K562 (cell line): ENCODE data around the gene TMEM38B. TPM values are rescaled to one million over a fixed set of nuclear protein-coding genes. Genes with fewer than 3 reads are reported as not detected.

Experiments used
- ATAC-seq: fragments of 200-7000 bp; cut with Tn5 transposase; 3 replicates; pipeline ENCODE4 v1.9.1; 2020; ENCODE audit warnings: moderate library complexity
- BruUV-seq: library from RNA; stranded (reverse); fragments of 400-500 nt; replicated peaks from 2 replicates; lab custom pipeline; 2021; lab: Mats Ljungman, UMichigan
- CTCF ChIA-PET: fragments of 300-600 bp; formaldehyde crosslinking; extraction: SDS; loops from one replicate; lab custom pipeline; 2021; ENCODE audit warnings: low intra/inter-chr PET ratio; lab: Yijun Ruan, JAX
- POLR2A ChIA-PET: fragments of 300-600, 350-650 bp; sonication (Branson Sonifier 250); formaldehyde crosslinking; extraction: SDS; loops from one replicate; lab custom pipeline; 2021; ENCODE audit warnings: antibody characterized with exemption, inconsistent platforms; lab: Yijun Ruan, JAX
- DNase-seq, 4 experiments: peaks; one replicate each; pipeline versions ENCODE4 v3.0.0 to v3.0.0-alpha.2; 2011 to 2018; ENCODE audit warnings: low spot score in 3 of 4, mixed read lengths in 3 of 4; ENCODE audit errors: extremely low read depth in 1 of 4
- FAIRE-seq: peaks from 2 replicates; lab custom pipeline; 2011; peaks lifted over from hg19 to GRCh38; lab: Jason Lieb, UNC
- H2AFZ ChIP-seq: 2 replicates; pipeline ENCODE4 v1.6.0; 2011; ENCODE audit warnings: low read depth, low read length, control low read depth, inconsistent platforms
- H3K27ac ChIP-seq: fragments of 200-600 bp; 3 replicates; pipeline ENCODE4 v1.8.0; 2011; ENCODE audit warnings: low read depth, mild to moderate bottlenecking, control low read depth, inconsistent platforms, low read length, moderate library complexity, mixed read lengths; ENCODE audit errors: extremely low read depth
- H3K27me3 ChIP-seq, 2 experiments: fragments of 300-600 bp in 1 of 2; 2 replicates in 1 of 2; 3 replicates in 1 of 2; pipeline versions ENCODE4 v1.6.0 to v1.8.0; 2011; ENCODE audit warnings: inconsistent platforms in 2 of 2, low read length in 2 of 2, mild to moderate bottlenecking in 1 of 2, mixed read lengths in 1 of 2, moderate library complexity in 1 of 2; ENCODE audit not compliant: control insufficient read depth in 2 of 2, insufficient read depth in 2 of 2
- H3K36me3 ChIP-seq: fragments of 300-600 bp; 3 replicates; pipeline ENCODE4 v1.8.0; 2011; ENCODE audit warnings: mild to moderate bottlenecking, low read length, inconsistent platforms; ENCODE audit not compliant: control insufficient read depth, insufficient read depth
- H3K4me1 ChIP-seq, 2 experiments: fragments of 200-600 bp in 1 of 2; replicated peaks in 1 of 2; 2 replicates in 1 of 2; 3 replicates in 1 of 2; pipeline versions ENCODE4 v1.5.1 to v1.8.0; 2011; ENCODE audit warnings: inconsistent platforms in 2 of 2, low read length in 2 of 2, mild to moderate bottlenecking in 1 of 2, mixed read lengths in 1 of 2, moderate library complexity in 1 of 2; ENCODE audit not compliant: control insufficient read depth in 2 of 2, insufficient read depth in 2 of 2
- H3K4me2 ChIP-seq: 2 replicates; pipeline ENCODE4 v1.6.1; 2011; ENCODE audit warnings: low read length, control low read depth, inconsistent platforms, mixed read lengths; ENCODE audit not compliant: insufficient read depth
- H3K4me3 ChIP-seq: fragments of 200-600 bp; sonication (generic), shearing (Covaris generic); 2 replicates; pipeline ENCODE4 v1.5.1; 2016; ENCODE audit warnings: control low read depth, inconsistent platforms
- H3K79me2 ChIP-seq: fragments of 200-600 bp; 3 replicates; pipeline ENCODE4 v1.8.0; 2011; ENCODE audit warnings: low read length, inconsistent platforms; ENCODE audit not compliant: control insufficient read depth, insufficient read depth
- H3K9ac ChIP-seq, 2 experiments: 2 replicates each; pipeline versions ENCODE4 v1.6.0 to v1.6.1; 2011; ENCODE audit warnings: low read depth in 2 of 2, low read length in 2 of 2, control low read depth in 1 of 2, inconsistent platforms in 1 of 2, mild to moderate bottlenecking in 1 of 2, mixed read lengths in 1 of 2; ENCODE audit not compliant: insufficient read depth in 1 of 2
- H3K9me1 ChIP-seq: one replicate; pipeline ENCODE4 v1.6.0; 2011; ENCODE audit warnings: inconsistent platforms, mild to moderate bottlenecking, low read length, moderate library complexity; ENCODE audit not compliant: control insufficient read depth, insufficient read depth
- H3K9me3 ChIP-seq: replicated peaks from 2 replicates; pipeline ENCODE4 v1.5.1; 2011; ENCODE audit warnings: low read depth, low read length, inconsistent platforms; ENCODE audit not compliant: control insufficient read depth, insufficient read depth
- H4K20me1 ChIP-seq: replicated peaks from 2 replicates; pipeline ENCODE4 v1.6.1; 2011; ENCODE audit warnings: low read length, inconsistent platforms, mixed read lengths; ENCODE audit not compliant: control insufficient read depth, insufficient read depth
- E2F6 ChIP-seq, 2 experiments: IDR thresholded peaks; 2 replicates each; pipeline ENCODE4 v1.6.1; 2011; ENCODE audit warnings: borderline replicate concordance in 1 of 2, control low read depth in 1 of 2, low read depth in 1 of 2, low read length in 1 of 2, mild to moderate bottlenecking in 1 of 2, mixed read lengths in 1 of 2, moderate library complexity in 1 of 2; ENCODE audit not compliant: insufficient read depth in 1 of 2, insufficient read length in 1 of 2, poor library complexity in 1 of 2, severe bottlenecking in 1 of 2; ENCODE audit errors: extremely low read depth in 1 of 2
- HCFC1 ChIP-seq: IDR thresholded peaks from 2 replicates; pipeline ENCODE4 v1.6.1; 2012; ENCODE audit warnings: low read depth, low read length, improper control_type of control experiment
- KAT8 ChIP-seq: fragments of 450-650 bp; IDR thresholded peaks from 2 replicates; pipeline ENCODE4 v1.6.1; 2016; ENCODE audit warnings: low read depth, mild to moderate bottlenecking
- KDM2B ChIP-seq: fragments of 250-450 bp; sonication (Bioruptor Pico); IDR thresholded peaks from 2 replicates; pipeline ENCODE4 v1.8.0; 2021; ENCODE audit warnings: mild to moderate bottlenecking, moderate library complexity
- LARP7 ChIP-seq: fragments of 450-650 bp; IDR thresholded peaks from 2 replicates; pipeline ENCODE4 v1.6.1; 2016
- NKRF ChIP-seq: fragments of 450-650 bp; IDR thresholded peaks from 2 replicates; pipeline ENCODE4 v1.6.1; 2016; ENCODE audit warnings: borderline replicate concordance
- POLR2B ChIP-seq: fragments of 450-650 bp; IDR thresholded peaks from 2 replicates; pipeline ENCODE4 v1.6.1; 2018; ENCODE audit warnings: low read depth; ENCODE audit not compliant: partially characterized antibody
- POU5F1 ChIP-seq: fragments of 150-350 bp; IDR thresholded peaks from 2 replicates; pipeline ENCODE4 v1.6.1; 2014; ENCODE audit warnings: borderline replicate concordance, low read length, low read depth, mild to moderate bottlenecking; ENCODE audit not compliant: partially characterized antibody
- RAD21 ChIP-seq, 2 experiments: fragments of 250-450 bp in 1 of 2; fragments of 450-650 bp in 1 of 2; sonication (Bioruptor Pico) in 1 of 2; formaldehyde crosslinking in 1 of 2; IDR thresholded peaks in 1 of 2; conservative IDR thresholded peaks in 1 of 2; 2 replicates each; pipeline versions ENCODE4 v1.4.0 to v1.8.0; 2020 to 2022; ENCODE audit warnings: mild to moderate bottlenecking in 2 of 2, moderate library complexity in 1 of 2
- SAFB2 ChIP-seq: fragments of 200-400 bp; formaldehyde crosslinking; IDR thresholded peaks from 2 replicates; pipeline ENCODE4 v1.6.1; 2018; ENCODE audit warnings: borderline replicate concordance, low read length, low read depth, moderate library complexity; ENCODE audit not compliant: severe bottlenecking
- SMARCA5 ChIP-seq: fragments of 450-650 bp; IDR thresholded peaks from 2 replicates; pipeline ENCODE4 v1.6.1; 2016
- TAL1 ChIP-seq: fragments of 450-650 bp; IDR thresholded peaks from 2 replicates; pipeline ENCODE4 v1.6.1; 2016; ENCODE audit warnings: mild to moderate bottlenecking
- THRAP3 ChIP-seq: fragments of 450-650 bp; IDR thresholded peaks from 2 replicates; pipeline ENCODE4 v1.6.1; 2016; ENCODE audit warnings: mild to moderate bottlenecking, inconsistent platforms, borderline replicate concordance
- ZFP1 ChIP-seq: fragments of 450-650 bp; formaldehyde crosslinking; IDR thresholded peaks from 2 replicates; pipeline ENCODE4 v1.4.0; 2020; ENCODE audit warnings: mild to moderate bottlenecking, mixed read lengths
- ZNF133 ChIP-seq: fragments of 250-450 bp; sonication (Bioruptor Pico); IDR thresholded peaks from 2 replicates; pipeline ENCODE4 v1.4.0; 2020; ENCODE audit warnings: mild to moderate bottlenecking
- ZNF354B ChIP-seq: fragments of 250-450 bp; sonication (Bioruptor Pico); IDR thresholded peaks from 2 replicates; pipeline ENCODE4 v1.4.0; 2020
- ZNF57 ChIP-seq: fragments of 450-650 bp; formaldehyde crosslinking; IDR thresholded peaks from 2 replicates; pipeline ENCODE4 v1.4.0; 2020; ENCODE audit warnings: mild to moderate bottlenecking, moderate library complexity
- ZNF668 ChIP-seq: fragments of 250-450 bp; sonication (Bioruptor Pico); IDR thresholded peaks from 2 replicates; pipeline ENCODE4 v1.8.0; 2022; ENCODE audit warnings: mild to moderate bottlenecking, inconsistent platforms
- WGBS: fragments of 100-300 bp; shearing (Covaris generic); methylation state at CpG from one replicate; pipeline ENCODE4 v1.1.6; 2016; ENCODE audit warnings: low coverage, mixed read lengths; ENCODE audit not compliant: insufficient coverage; ENCODE audit errors: missing lambda C conversion rate; 5-methylcytosine and 5-hydroxymethylcytosine counted together
- in situ Hi-C: fragments of 300-500 bp; cut with MboI; formaldehyde crosslinking; loops from 4 replicates; pipeline ENCODE4 v1.15.0; 2018; ENCODE audit warnings: inconsistent platforms, mixed read lengths
- intact Hi-C: fragments of 100-400 bp; cut with micrococcal nuclease; formaldehyde crosslinking; loops from 2 replicates; pipeline ENCODE4 v1.14.2; 2022
- polyA plus RNA-seq, 8 experiments: library from polyadenylated mRNA; depleted of rRNA in 4 of 8; stranded (reverse) in 5 of 8; unstranded in 3 of 8; fragments of >200 nt; fragmentation: Nextera tagmentation in 2 of 8; fragmentation: Illumina TruSeq in 1 of 8; extraction: Ambion mirVana in 2 of 8; extraction: Trizol in 1 of 8; gene quantifications; 2 replicates each; pipeline versions ENCODE4 v1.2.1 to v1.2.3, GENCODE V29; 2011 to 2014; ENCODE audit warnings: inconsistent platforms in 1 of 8, missing spikeins in 1 of 8
- total RNA-seq, 7 experiments: library from RNA; depleted of rRNA in 6 of 7; stranded (reverse); fragments of >200 nt in 6 of 7; fragmentation: Illumina TruSeq in 2 of 7; extraction: Trizol in 2 of 7; gene quantifications; 2 replicates each; pipeline versions ENCODE4 v1.2.1 to v1.2.3, GENCODE V29; 2011 to 2021; ENCODE audit warnings: low replicate concordance in 1 of 7
- TF ChIP-seq, protein P1 (sequence below): sonication (generic); formaldehyde crosslinking; IDR thresholded peaks from 2 replicates; pipeline ENCODE4 v1.8.0; 2022; ENCODE audit warnings: missing genetic modification reagents, mild to moderate bottlenecking, borderline replicate concordance

TMEM38B gene
- total and polyA plus RNA-seq, 9 of the 15 experiments (the other 6 are each of a cell fraction or from before 2014, with no cell fraction given) = 26.0 to 57.5 (median 38.5) TPM

- no peak for TF ChIP-seq HCFC1
- no peak for TF ChIP-seq ZNF668
- no peak for TF ChIP-seq RAD21 (CRISPR knock-in tag; conservative IDR thresholded peaks at IDR 0.05 in 1 of 2, IDR thresholded peaks at IDR 0.05 in 1 of 2)
- no peak for TF ChIP-seq ZNF354B (CRISPR knock-in tag)
Observed at GRCh38 chr9:105708405-105708804, 14.1 kb downstream of the TMEM38B start (continued).

GRCh38 chr9:105710638-105711037 is 16.3 kb downstream of the TMEM38B start:
- Histone ChIP-seq H3K4me3 (no peak overlapping the region), H3K27ac (no peak overlapping the region), H3K9me1 (no peaks in the 10 kb centered on the region), H3K79me2 (no peaks in the 10 kb centered on the region; the same call in 2 of the 3 replicates), H3K9me3 (no peaks in the 10 kb centered on the region), H3K4me2 (no peak overlapping the region), H3K4me1 (peaks cover 0 to 14% of the 10 kb centered on the region in 2 experiments; a peak in 1 of 5 replicates), H3K9ac (peak overlapping the region in 1 of 2 experiments; percentile 41; a peak in 1 of 4 replicates), H3K36me3 (peaks cover 29% of the 10 kb centered on the region; the same call in 2 of the 3 replicates), H3K27me3 (no peaks in the 10 kb centered on the region), H2AFZ (no peak overlapping the region), H4K20me1 (no peaks in the 10 kb centered on the region)
- BruUV-seq = no TSS peak
- ATAC-seq (no peak), DNase-seq (no peak), FAIRE-seq (no peak)
- in situ Hi-C loops (loop anchor here (10.0 kb wide), 1 partner anchor 96 kb away; no protein-coding TSS in a partner anchor), intact Hi-C loops (no loop called here)
- CTCF ChIA-PET = no interaction called here
- WGBS = 97% methylated on average over 10 of the region's 13 CpGs
- POLR2A ChIA-PET = no interaction called here
- TF ChIP-seq POLR2B (no peak), TAL1 (no peak), SMARCA5 (no peak), ZFP1 (CRISPR knock-in tag) (no peak), POU5F1 (no peak), SAFB2 (no peak), THRAP3 (no peak), KDM2B (CRISPR knock-in tag) (no peak), ZNF57 (CRISPR knock-in tag) (no peak), NKRF (no peak), E2F6 (IDR thresholded peaks at IDR 0.05; ENCODE audit: borderline replicate concordance in 1 of 2, extremely low read depth in 1 of 2, insufficient read depth in 1 of 2, insufficient read length in 1 of 2, low read depth in 1 of 2, low read length in 1 of 2, poor library complexity in 1 of 2, severe bottlenecking in 1 of 2) (no peak), LARP7 (no peak), ZNF133 (no peak), KAT8 (no peak)
- TF ChIP-seq, protein P1, sequence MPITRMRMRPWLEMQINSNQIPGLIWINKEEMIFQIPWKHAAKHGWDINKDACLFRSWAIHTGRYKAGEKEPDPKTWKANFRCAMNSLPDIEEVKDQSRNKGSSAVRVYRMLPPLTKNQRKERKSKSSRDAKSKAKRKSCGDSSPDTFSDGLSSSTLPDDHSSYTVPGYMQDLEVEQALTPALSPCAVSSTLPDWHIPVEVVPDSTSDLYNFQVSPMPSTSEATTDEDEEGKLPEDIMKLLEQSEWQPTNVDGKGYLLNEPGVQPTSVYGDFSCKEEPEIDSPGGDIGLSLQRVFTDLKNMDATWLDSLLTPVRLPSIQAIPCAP = no peak
